ENCODE measurements around the gene SLC30A4. TPM values are rescaled to one million over a fixed set of nuclear protein-coding genes. Genes with fewer than 3 reads are reported as not detected.

SLC30A4 gene
- total RNA-seq, 6 experiments from 2014 or later: 7.0 to 10.2 (median 8.5) TPM

- Mint-ChIP-seq H3K9me3 (no peaks in the 10 kb centered on the region), H3K4me1 (ENCODE audit: low read depth) (peaks cover 35% of the 10 kb centered on the region), H3K36me3 (ENCODE audit: low read depth) (no peaks in the 10 kb centered on the region), H3K4me3 (peak overlapping the region; percentile 82), H3K27me3 (ENCODE audit: insufficient read depth) (peaks cover 35% of the 10 kb centered on the region), H3K27ac (peak overlapping the region; percentile 73; the same call in 1 of the 2 replicates)
- TF ChIP-seq CTCF (IDR thresholded peaks at IDR 0.05): no peak
- peak; percentile 83 for DNase-seq
Measured at GRCh38 chr15:45549541-45550220, 27.1 kb upstream of the SLC30A4 start.

GRCh38 chr15:45548753-45549520 lies 26.4 kb upstream of the SLC30A4 start:
- H3K27me3 Mint-ChIP-seq (ENCODE audit: insufficient read depth): peaks cover 34% of the 10 kb centered on the region
- H3K27ac Mint-ChIP-seq: peak overlapping the region; percentile 73; the same call in 1 of the 2 replicates
- TF ChIP-seq CTCF (IDR thresholded peaks at IDR 0.05): no peak
- no peaks in the 10 kb centered on the region for H3K36me3 Mint-ChIP-seq (ENCODE audit: low read depth)
- no peak for DNase-seq
- peaks cover 35% of the 10 kb centered on the region for H3K4me1 Mint-ChIP-seq (ENCODE audit: low read depth)
- peak overlapping the region; percentile 82; the same call in 1 of the 2 replicates for H3K4me3 Mint-ChIP-seq
- no peaks in the 10 kb centered on the region for H3K9me3 Mint-ChIP-seq

- Mint-ChIP-seq H3K4me1 (ENCODE audit: low read depth) (peaks cover 32% of the 10 kb centered on the region), H3K36me3 (ENCODE audit: low read depth) (no peaks in the 10 kb centered on the region), H3K27me3 (ENCODE audit: insufficient read depth) (peaks cover 28% of the 10 kb centered on the region), H3K9me3 (no peaks in the 10 kb centered on the region), H3K27ac (no peak overlapping the region), H3K4me3 (no peak overlapping the region)
- no peak for TF ChIP-seq CTCF (IDR thresholded peaks at IDR 0.05)
- DNase-seq: no peak
Measured at GRCh38 chr15:45546789-45547188, 24.2 kb upstream of the SLC30A4 start.

- no peak for DNase-seq
- Mint-ChIP-seq H3K36me3 (ENCODE audit: low read depth) (no peaks in the 10 kb centered on the region), H3K4me1 (ENCODE audit: low read depth) (peaks cover 14% of the 10 kb centered on the region), H3K27me3 (ENCODE audit: insufficient read depth) (peaks cover 25% of the 10 kb centered on the region), H3K4me3 (no peak overlapping the region), H3K9me3 (no peaks in the 10 kb centered on the region), H3K27ac (no peak overlapping the region)
- TF ChIP-seq CTCF (IDR thresholded peaks at IDR 0.05): no peak
Measured at GRCh38 chr15:45544266-45545023, 21.9 kb upstream of the SLC30A4 start.

GRCh38 chr15:45543051-45543450 lies 20.5 kb upstream of the SLC30A4 start:
- no peaks in the 10 kb centered on the region for H3K9me3 Mint-ChIP-seq
- H3K36me3 Mint-ChIP-seq (ENCODE audit: low read depth): no peaks in the 10 kb centered on the region
- TF ChIP-seq CTCF (IDR thresholded peaks at IDR 0.05): no peak
- peaks cover 17% of the 10 kb centered on the region for H3K27me3 Mint-ChIP-seq (ENCODE audit: insufficient read depth)
- no peak overlapping the region for H3K27ac Mint-ChIP-seq
- peaks cover 6% of the 10 kb centered on the region; the same call in 1 of the 2 replicates for H3K4me1 Mint-ChIP-seq (ENCODE audit: low read depth)
- no peak overlapping the region for H3K4me3 Mint-ChIP-seq
- no peak for DNase-seq
